NCI-H2196 treated with DMSO at 0.1 percent for 48 hours (cell line): ENCODE data around the gene PRODH.
"Not testable (repeated sequence)": the region's sequence is repeated elsewhere in the genome, so short reads cannot be mapped to it uniquely, and the experiment has no call there.

Source experiments
- DNase-seq: peaks from one replicate; lab custom pipeline; 2025; ENCODE audit not compliant: unreplicated experiment; lab: John Stamatoyannopoulos, UW

PRODH gene

GRCh38 chr22:18968011-18968749 is 32.1 kb upstream of the PRODH start:
- DNase-seq: no peak

GRCh38 chr22:18967391-18968010 is 31.4 kb upstream of the PRODH start:
- DNase-seq: not testable (repeated sequence)

- no peak for DNase-seq
These were observed 30.7 kb upstream of the PRODH start for GRCh38 chr22:18966748-18967147.

DNA sequence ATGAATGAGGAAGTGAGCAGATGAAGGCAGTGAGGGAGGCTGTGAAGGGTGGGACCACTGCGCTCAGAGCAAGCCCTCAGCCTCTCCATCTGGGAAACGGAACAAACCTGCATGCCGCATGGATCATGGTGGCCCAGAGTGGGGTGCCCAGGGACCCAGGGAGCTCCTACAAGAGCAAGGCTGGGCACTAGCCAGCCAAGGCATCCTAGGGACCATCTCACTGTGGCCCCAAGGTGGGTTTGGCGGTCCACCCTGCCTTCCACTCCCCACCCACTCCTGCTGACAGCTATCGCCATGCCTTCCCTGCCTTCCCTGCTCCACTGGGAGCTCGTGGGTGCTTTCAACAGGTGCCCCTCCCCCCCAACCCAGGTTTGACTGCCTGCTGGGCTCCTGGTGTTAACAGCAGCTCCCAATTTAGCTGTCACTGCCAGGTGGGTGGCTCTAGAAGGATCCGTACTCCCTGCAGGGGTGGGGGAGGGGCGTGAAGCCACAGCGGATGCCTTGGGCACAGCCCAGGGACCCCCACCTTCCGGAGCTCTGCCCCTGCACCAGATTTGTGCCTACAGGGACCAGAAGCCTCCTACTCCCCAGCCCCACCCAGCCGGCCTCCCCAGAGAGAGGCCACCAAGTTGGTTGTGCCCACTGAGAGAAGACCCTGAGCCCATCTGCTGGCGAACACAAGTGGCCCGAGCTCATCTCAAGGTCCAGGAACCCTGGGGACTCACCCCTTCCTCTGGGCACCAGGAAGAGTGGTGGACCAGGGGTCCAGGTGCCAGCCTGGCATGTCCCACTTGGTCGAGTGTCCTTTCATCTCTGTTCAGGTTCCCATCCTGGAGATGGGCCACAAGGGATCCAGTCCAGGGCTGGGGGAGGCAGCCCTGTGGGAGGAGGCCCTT is 29.7 kb upstream of the PRODH start:
- DNase-seq: no peak

DNA sequence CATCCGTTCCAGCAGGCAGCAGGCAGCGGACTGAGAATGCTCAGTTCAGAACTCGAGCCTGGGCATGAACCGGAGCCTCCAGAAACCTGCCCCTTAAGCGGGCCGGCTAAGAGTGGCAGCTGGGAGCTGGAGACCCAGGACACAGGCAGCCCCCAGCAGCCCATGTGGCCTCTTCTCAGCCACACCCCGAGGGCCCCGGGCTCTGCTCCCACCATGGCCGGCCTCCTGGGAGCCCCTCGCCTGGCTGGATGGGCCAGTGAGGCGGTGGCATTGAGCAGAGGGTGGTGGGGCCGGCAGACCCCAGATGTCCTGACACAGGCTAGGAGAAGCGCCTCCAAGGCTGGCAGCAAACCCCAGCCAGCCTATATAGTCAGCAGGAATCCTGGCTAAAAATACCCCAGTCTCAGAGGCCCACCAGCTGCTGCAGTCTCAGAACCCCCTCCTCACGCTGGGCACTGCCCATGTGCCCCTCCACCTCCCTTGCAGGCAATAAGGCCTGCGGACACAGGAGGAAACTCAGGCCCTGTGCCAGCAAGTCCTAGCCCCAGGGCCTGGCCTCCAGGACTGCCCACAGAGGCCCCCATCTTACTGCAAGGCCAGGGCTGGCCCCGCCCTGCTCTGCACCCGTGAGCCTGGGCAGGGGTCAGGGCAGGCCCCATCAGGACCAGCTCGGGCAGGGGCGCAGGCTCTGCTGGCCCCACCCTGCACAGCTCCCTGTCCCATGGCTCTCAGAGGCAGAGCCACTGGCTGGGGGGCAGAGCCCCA is 28.6 kb upstream of the PRODH start:
- not testable (repeated sequence) for DNase-seq

DNA sequence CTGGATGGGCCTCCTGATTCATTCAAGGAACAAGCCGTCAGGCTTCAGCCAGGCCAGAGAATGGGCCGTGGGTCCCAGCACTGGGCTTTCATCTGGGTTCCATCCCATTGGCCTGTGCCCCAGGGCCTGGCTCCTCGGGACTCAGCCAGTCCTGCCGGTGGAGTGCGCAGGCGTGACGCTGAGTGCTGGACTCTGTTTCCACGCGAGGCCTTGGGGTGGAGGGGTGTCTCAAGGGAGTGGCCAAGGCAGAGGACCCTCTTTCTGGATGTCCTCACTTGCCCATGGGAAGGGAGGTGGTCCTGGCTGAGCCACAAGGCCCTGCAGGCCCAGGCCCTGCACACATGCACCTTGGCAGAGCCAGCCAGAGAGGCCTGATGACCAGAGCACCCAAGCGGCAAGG is 28.0 kb upstream of the PRODH start:
- DNase-seq: not testable (repeated sequence)

- DNase-seq: no peak
These were observed 26.2 kb upstream of the PRODH start for GRCh38 chr22:18962308-18962635.

DNA sequence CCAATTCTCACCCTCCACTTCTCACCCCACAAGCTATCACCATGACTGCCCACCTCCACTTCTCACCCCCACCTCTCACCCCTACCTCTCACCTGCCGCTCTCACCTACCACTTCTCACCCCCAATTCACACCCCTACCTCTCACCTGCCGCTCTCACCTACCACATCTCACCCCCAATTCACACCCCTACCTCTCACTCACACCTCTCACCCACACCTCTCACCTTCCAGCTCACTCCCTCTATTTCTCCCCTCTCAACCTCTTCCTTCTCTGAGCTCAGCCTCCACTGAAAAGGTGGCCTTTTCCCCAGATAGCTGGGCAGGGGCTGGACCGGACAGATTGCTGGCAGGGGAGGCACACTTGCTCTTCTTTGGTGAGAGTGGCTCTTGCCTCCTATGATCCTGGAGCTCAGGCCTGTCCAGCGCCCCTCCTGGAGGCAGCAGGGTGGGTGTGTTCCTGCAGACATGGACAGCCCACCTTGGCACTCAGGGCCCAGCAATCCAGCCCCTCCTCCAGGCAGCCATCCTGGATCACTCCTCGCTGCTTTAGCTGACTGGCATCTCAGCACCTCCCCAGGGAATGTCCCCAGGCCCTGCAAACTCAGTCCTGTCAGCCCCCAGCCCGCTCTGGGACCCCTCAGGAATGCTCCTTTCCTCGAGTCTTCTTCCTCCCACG is 25.7 kb upstream of the PRODH start:
- DNase-seq: not testable (repeated sequence)

DNA sequence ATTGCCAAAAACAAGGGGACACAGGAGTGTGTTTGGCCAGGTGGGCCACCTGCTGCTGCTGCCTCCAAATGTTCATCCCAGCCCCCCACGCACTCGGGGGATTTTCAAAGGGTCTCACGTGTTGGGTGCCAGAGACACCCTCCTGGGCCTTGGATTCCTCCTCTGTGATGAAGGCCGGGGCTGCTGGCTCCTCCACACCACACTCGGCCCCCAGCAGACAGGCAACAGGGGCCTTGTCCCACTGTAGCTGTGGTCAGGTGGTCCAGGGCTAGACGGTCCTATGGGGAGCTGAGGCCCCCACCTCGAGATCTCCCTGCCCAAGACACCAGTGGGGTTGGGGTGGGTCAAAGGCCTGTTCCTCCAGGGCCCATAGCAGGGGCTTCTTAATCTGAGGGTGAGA is 25.1 kb upstream of the PRODH start:
- DNase-seq: not testable (repeated sequence)

DNA sequence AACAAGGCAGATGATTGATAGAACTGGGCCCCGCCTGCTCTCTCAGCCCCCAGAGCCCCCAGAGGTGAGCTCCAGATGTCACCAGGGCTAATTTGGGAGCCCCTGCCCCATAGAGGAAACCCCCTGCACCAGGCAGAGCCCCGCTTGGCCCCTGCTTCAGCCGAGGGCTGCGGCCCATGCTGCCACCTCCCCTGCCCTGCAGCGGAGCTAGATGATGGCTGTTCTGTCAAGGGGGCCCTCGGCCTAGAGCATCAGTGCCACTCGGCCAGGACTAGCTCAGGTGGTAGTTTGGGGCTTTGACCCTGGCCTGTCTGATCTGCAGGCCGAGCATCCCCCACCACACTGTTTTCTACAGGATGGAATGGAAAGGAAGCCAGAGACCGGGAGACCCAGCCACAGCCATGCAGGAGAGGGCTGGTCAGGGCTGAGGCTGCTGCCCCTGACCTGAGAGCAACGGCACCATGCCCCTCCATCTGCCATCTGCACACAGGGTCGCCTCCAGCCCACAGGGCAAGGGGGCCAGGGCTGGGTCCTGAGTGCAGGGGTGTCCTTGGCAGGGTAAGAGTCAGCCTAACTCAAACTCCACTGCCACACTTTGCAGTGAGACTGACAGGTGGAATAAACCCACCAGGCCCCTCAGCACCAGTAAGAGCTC is 24.2 kb upstream of the PRODH start:
- not testable (repeated sequence) for DNase-seq

- DNase-seq: not testable (repeated sequence)
These were observed 23.6 kb upstream of the PRODH start for GRCh38 chr22:18959741-18960140.

- not testable (repeated sequence) for DNase-seq
These were observed 23.2 kb upstream of the PRODH start for GRCh38 chr22:18959266-18959665.

DNA sequence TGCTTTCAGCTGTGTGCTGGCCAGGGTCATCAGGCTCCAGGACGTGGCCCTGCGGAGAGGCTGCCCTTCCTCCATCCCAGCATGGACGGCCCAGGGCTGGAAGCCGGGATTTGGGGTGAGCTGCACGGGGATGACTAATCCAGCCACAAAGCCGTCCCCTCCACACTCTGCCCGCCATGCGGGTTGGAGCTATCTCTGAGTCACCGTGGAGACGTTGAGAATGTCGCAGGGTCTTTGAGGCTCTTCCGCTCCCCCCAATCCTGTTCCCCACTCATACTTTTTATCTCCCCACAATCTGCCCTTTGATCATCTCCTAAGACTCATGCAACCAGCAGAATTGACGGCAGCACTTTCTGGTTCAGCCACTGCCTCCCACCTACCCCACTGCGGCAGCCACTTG is 22.6 kb upstream of the PRODH start:
- not testable (repeated sequence) for DNase-seq

- DNase-seq: not testable (repeated sequence)
These were observed 22.2 kb upstream of the PRODH start for GRCh38 chr22:18958321-18958705.

DNA sequence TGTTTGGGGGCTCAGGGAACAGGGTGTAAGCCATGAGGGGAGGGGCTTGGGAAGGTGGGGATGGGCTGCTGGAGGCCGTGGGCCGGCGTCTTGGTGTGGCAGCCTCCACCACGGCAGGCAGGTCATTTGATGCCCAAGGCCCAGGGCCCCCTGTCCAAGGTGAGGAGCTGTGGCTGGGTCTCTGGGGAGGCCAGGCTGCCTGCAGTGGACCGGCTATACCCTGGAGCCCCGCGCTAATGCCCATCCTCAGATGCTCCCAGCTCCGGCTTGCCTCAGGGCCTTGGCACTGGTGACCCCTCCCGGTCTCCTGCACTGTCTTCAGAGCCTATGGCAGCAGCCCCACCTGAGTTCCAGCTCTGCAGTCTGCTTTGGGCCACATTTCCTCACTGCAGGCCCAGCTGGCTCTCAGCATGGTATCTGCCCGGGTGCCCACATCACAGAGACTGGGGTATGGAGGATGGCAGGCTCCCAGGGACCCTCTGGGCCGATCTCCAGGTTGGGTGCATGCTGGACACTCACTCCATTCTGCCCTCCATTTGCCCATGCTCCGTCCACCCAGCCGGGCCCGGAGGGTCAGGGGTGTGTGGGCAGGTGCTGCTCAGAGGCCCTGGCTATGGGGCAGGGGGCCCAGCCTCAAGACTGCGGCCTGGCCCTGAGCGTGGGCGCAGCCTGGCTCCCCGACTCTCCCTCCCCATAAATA is 21.7 kb upstream of the PRODH start:
- DNase-seq: not testable (repeated sequence)

DNA sequence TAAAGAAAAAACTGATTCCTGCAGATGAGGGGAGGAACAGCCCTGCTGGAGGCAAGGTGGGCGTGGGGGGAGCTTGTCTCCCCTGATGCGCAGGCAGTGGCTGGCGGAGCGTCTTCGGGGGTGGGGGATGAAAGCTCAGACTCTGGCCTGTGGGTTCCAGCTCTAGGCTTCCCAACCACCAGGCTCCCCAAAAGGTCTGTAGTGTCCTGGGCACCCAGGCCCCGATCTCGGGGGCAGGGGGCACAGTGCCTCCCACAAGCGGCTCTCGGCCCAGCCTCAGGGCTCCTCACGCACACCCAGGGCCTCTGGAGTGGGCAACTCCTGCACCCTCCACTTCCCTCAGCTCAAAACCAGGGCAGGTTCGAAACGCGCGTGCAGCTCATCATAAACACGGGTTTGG is 20.9 kb upstream of the PRODH start:
- DNase-seq: not testable (repeated sequence)

DNA sequence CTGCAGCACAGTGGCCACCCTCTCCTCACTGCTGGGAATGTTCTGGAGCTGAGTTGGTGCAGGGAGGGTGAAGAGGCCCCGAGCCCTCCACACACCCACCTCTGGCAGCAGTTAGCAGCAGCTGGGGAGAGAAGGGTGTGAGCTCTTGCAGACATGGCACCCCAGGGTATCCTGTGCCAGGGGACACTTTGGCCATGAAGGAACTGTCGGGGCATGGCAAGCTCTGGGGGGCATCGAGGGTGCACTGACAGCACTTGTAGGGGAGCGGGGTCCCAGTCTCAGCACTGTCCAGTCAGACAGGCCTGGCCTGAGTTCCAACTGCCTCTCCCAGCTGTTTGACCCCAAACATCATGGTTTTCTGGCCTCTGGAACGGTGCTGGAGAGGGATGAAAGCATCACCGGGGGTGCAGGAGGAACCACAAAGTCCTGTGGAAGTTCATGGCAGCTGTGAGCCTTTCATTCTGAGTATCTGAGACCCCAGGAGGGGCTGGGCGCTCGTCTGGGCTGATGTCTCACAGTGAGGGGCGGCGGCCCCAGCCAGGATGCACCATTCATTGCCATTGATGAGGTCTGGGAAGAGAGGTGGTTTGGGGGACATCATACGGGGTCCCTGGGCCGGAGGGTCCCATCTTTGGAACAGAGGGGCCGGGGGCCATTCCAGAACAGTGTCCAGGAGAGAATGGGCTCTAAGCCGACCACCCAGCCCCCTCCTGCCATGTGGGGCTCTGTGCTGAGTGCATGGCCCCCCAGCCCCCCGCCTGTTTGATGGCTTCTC is 20.2 kb upstream of the PRODH start:
- DNase-seq: not testable (repeated sequence)

DNA sequence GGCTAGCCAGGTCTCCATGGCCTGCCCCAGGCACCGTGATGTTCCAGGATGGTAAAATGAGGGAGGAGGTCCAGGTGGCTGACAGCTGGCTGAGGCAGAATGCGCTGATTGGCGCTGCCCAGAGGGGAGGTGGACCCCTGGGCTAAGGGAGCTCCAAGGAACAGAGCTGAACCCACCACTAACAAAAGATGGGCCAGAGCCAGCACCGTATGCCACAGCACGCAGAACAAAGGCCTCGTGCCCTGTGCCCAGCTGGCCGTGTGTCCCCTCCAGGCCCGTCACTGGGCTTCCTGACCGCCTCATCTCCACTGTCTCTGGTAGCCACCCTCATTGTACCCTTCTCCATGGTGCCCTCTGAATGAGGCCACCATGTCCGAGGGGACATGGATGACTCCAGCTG is 19.6 kb upstream of the PRODH start:
- DNase-seq: no peak
